Measurements from ENCODE around the gene IFNK. TPM values are rescaled to one million over a fixed set of nuclear protein-coding genes. Genes with fewer than 3 reads are reported as not detected.

Gene IFNK
- total and polyA plus RNA-seq, 9 donors = 0.16 to 0.22 TPM; not detected in 7

DNA sequence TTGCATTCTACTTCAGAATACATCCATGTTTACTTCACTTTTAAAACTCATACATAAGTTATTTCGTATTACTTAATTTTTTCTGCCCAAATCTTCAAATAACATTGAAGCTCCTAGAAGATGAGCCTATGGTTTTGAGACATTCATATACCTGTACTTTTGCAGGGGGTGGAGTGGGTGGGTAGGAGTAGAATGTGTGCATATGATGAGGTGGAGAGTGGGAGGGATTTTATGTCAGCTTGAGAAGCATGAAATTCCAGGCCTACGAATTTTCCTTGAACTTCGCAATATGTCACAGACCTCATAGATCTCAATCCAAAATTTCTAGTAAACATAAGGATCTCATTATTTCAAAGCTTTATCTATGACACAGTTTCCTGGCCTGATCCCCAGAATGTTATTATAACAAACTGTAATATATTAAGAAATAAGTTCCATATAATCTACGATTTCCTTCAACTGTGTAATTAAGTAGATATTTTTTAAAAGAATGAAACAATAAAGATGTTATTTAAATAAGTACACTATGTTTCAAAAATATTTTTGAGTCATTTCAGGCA lies 25.2 kb downstream of the IFNK start:
- no peaks in the 10 kb centered on the region for H3K9me3 ChIP-seq (replicated peaks; ENCODE audit: control insufficient read depth, low read depth, low read length)
- no peak overlapping the region for H3K4me3 ChIP-seq (ENCODE audit: low read length)
- whole genome bisulfite sequencing (ENCODE audit: insufficient coverage) = no CpG with 5 or more reads among the region's 4 CpGs
- peak; percentile 64 for DNase-seq
- H3K27ac ChIP-seq (ENCODE audit: low read length) = no peak overlapping the region
- no peaks in the 10 kb centered on the region for H3K27me3 ChIP-seq (ENCODE audit: control insufficient read depth, insufficient read depth, low read length)
- no peaks in the 10 kb centered on the region for H3K4me1 ChIP-seq (ENCODE audit: control insufficient read depth, insufficient read depth, low read length)
- peaks cover 20% of the 10 kb centered on the region for H3K36me3 ChIP-seq (ENCODE audit: control insufficient read depth, insufficient read depth, low read length)

DNA sequence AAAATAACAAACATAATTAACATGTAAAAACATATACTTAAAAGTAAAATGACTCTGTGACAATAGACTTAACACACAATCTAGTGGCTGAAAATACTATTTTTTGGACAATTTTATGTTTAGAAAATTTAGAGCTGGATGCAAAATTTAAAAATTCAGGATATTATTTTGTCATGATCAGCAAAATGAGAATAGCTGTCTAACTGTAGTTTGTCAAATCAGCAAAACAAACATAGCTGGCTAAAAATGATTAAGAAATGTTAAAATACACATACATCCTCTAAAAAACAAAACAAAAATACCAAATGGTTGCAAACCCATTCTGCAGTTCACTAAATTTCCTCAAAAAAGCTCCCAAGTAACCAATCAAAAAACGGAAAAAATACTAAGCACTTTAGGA lies 30.6 kb downstream of the IFNK start:
- no peak overlapping the region for H3K27ac ChIP-seq (ENCODE audit: low read length)
- H3K4me1 ChIP-seq (ENCODE audit: control insufficient read depth, insufficient read depth, low read length) = no peaks in the 10 kb centered on the region
- H3K27me3 ChIP-seq (ENCODE audit: control insufficient read depth, insufficient read depth, low read length) = no peaks in the 10 kb centered on the region
- no peak overlapping the region for H3K4me3 ChIP-seq (ENCODE audit: low read length)
- DNase-seq = no peak
- H3K36me3 ChIP-seq (ENCODE audit: control insufficient read depth, insufficient read depth, low read length) = peaks cover 21% of the 10 kb centered on the region
- no CpG with 5 or more reads among the region's 1 CpG for WGBS (ENCODE audit: insufficient coverage)
- no peaks in the 10 kb centered on the region for H3K9me3 ChIP-seq (replicated peaks; ENCODE audit: control insufficient read depth, low read depth, low read length)

DNA sequence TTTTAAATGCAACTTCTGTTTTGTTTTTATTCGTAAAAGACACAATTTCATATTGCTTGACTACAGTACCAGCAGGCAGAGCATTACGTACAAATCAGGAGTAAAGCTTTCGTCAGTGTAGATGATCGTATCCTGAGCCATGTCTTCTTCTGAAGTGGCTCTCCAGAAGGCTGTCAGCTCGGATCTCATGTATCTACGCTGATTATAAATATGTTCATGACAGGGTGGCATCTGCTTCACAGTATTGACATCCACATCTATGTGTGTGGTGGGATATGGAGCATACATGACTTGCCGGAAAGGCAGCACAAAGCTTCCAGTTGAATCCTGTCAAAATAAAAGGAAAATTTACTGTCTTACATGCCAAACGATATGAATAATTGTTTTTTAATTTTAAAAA lies 32.4 kb downstream of the IFNK start:
- Histone ChIP-seq H3K27ac (ENCODE audit: low read length) (no peak overlapping the region), H3K27me3 (ENCODE audit: control insufficient read depth, insufficient read depth, low read length) (no peaks in the 10 kb centered on the region), H3K4me1 (ENCODE audit: control insufficient read depth, insufficient read depth, low read length) (no peaks in the 10 kb centered on the region), H3K4me3 (ENCODE audit: low read length) (no peak overlapping the region), H3K9me3 (replicated peaks; ENCODE audit: control insufficient read depth, low read depth, low read length) (no peaks in the 10 kb centered on the region), H3K36me3 (ENCODE audit: control insufficient read depth, insufficient read depth, low read length) (peaks cover 15% of the 10 kb centered on the region)
- 83% methylated on average over 1 of the region's 8 CpGs for WGBS (ENCODE audit: insufficient coverage)
- no peak for DNase-seq

DNA sequence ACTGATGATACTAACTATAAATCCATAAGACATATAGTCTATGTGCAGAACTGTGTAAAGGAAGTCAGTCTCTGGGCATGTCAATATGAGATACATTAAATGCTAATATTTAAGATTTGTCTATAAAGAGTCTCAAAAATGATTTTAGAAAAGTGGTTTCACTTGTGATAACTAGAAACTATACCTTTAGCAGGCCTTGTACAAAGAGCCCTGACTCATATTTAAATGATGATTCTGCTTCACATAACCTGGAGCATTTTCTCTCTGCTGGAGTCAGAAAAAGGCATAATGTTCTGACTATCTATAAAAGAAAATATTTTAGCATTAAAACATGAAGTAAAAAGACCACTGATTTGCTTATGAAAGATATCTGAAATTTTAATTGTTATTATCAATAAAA lies 34.2 kb downstream of the IFNK start:
- no peak overlapping the region for H3K4me3 ChIP-seq (ENCODE audit: low read length)
- H3K9me3 ChIP-seq (replicated peaks; ENCODE audit: control insufficient read depth, low read depth, low read length) = no peaks in the 10 kb centered on the region
- no peaks in the 10 kb centered on the region for H3K4me1 ChIP-seq (ENCODE audit: control insufficient read depth, insufficient read depth, low read length)
- DNase-seq = no peak
- no peaks in the 10 kb centered on the region for H3K27me3 ChIP-seq (ENCODE audit: control insufficient read depth, insufficient read depth, low read length)
- H3K27ac ChIP-seq (ENCODE audit: low read length) = no peak overlapping the region
- H3K36me3 ChIP-seq (ENCODE audit: control insufficient read depth, insufficient read depth, low read length) = peaks cover 11% of the 10 kb centered on the region

DNA sequence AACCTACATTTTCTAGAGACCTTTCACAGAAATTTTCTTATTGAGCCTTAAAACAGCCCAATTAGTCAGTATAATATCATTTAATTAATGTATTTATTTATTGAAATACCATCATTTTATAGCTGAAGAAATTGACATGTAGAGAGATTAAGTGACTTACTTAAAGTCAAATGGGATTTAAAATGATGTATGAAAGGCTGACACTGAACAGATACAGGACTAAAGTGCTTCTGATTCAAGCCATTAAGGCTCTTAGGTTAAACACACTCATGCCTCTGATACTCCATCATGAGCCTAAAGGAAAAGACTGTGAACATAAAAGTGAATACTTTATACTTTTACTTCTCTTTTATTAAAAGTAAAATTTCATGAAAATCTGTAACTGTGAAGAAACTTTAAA lies 36.4 kb downstream of the IFNK start:
- H3K27ac ChIP-seq (ENCODE audit: low read length) = no peak overlapping the region
- no peaks in the 10 kb centered on the region for H3K9me3 ChIP-seq (replicated peaks; ENCODE audit: control insufficient read depth, low read depth, low read length)
- no peaks in the 10 kb centered on the region for H3K27me3 ChIP-seq (ENCODE audit: control insufficient read depth, insufficient read depth, low read length)
- no peak for DNase-seq
- H3K4me3 ChIP-seq (ENCODE audit: low read length) = no peak overlapping the region
- no peaks in the 10 kb centered on the region for H3K4me1 ChIP-seq (ENCODE audit: control insufficient read depth, insufficient read depth, low read length)
- H3K36me3 ChIP-seq (ENCODE audit: control insufficient read depth, insufficient read depth, low read length) = peaks cover 5% of the 10 kb centered on the region

DNA sequence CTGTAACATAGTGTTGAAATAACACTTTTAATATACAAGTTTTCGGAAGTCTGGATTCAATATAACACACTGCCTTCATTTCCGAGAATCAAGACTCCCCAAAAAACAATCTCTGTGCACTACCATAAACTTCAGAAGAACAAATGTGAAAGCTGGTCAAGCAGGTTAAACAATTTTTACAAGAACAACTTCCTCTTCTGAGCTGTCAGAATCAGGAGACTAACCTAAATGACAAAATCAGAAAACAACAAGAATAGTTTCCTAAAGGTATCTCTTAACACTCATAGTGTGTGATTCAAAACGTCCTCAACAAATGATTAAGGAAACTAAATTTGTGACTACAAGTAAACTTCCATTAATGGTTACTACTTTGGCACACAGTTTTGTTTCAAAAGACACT lies 37.6 kb downstream of the IFNK start:
- Histone ChIP-seq H3K4me3 (ENCODE audit: low read length) (no peak overlapping the region), H3K9me3 (replicated peaks; ENCODE audit: control insufficient read depth, low read depth, low read length) (no peaks in the 10 kb centered on the region), H3K27ac (ENCODE audit: low read length) (no peak overlapping the region), H3K36me3 (ENCODE audit: control insufficient read depth, insufficient read depth, low read length) (peaks cover 2% of the 10 kb centered on the region), H3K4me1 (ENCODE audit: control insufficient read depth, insufficient read depth, low read length) (no peaks in the 10 kb centered on the region), H3K27me3 (ENCODE audit: control insufficient read depth, insufficient read depth, low read length) (no peaks in the 10 kb centered on the region)
- no peak for DNase-seq
- no CpG with 5 or more reads among the region's 3 CpGs for WGBS (ENCODE audit: insufficient coverage)

DNA sequence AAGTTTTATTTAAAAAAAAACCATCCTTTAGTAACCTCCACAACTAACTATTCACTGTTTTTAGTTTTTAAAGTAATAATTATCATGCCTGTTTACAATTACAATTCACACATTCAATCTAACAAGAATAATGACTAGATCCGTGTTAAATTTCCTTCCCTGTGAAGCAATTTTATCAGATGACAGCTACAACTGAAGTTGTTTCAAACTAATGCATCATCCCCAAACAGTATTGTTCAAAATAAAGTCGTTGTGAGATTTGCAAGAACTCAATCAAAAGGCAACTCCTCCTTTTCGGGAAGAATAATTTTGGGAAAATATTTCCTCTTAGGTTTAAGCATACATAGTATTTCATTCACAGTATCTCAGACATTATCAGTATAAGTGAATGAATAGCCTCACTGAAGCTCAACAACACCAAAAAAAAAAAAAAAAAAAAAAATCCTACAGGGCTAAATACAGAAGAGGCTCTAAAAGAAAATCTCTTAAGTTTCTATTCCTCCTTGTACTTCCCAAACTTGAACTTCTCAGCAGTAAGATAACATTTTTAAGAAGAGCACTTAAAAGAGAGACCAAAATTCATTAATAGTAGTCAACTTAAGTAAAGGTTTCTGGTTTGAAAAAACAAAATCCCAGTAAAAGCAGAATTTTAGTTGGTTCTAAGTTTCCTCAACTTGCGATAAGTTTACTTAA lies 39.8 kb downstream of the IFNK start:
- no CpG with 5 or more reads among the region's 4 CpGs for WGBS (ENCODE audit: insufficient coverage)
- H3K36me3 ChIP-seq (ENCODE audit: control insufficient read depth, insufficient read depth, low read length) = peaks cover 2% of the 10 kb centered on the region
- DNase-seq = no peak
- H3K27ac ChIP-seq (ENCODE audit: low read length) = no peak overlapping the region
- H3K9me3 ChIP-seq (replicated peaks; ENCODE audit: control insufficient read depth, low read depth, low read length) = no peaks in the 10 kb centered on the region
- H3K4me1 ChIP-seq (ENCODE audit: control insufficient read depth, insufficient read depth, low read length) = no peaks in the 10 kb centered on the region
- H3K27me3 ChIP-seq (ENCODE audit: control insufficient read depth, insufficient read depth, low read length) = no peaks in the 10 kb centered on the region
- no peak overlapping the region for H3K4me3 ChIP-seq (ENCODE audit: low read length)

DNA sequence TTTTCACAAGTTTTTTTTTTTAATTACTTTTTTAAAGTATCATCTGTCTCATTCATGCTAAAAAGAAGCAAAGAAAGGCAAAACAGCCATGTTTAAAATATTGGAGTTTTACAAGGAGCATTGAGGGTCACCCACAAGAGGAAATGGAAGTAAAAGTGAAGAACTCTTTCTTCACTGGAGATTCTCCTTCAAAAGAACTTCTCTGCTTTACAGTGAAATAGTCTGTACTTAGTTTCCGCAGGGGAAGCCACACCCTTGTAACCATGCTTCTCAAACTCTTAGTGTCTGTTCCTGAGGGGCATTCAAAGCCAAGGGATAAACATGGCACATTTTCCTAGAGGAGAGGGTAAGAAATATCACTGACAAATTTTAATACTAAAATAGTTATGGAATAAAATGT lies 40.6 kb downstream of the IFNK start:
- Histone ChIP-seq H3K9me3 (replicated peaks; ENCODE audit: control insufficient read depth, low read depth, low read length) (no peaks in the 10 kb centered on the region), H3K36me3 (ENCODE audit: control insufficient read depth, insufficient read depth, low read length) (peaks cover 2% of the 10 kb centered on the region), H3K4me3 (ENCODE audit: low read length) (no peak overlapping the region), H3K4me1 (ENCODE audit: control insufficient read depth, insufficient read depth, low read length) (no peaks in the 10 kb centered on the region), H3K27ac (ENCODE audit: low read length) (no peak overlapping the region), H3K27me3 (ENCODE audit: control insufficient read depth, insufficient read depth, low read length) (no peaks in the 10 kb centered on the region)
- WGBS (ENCODE audit: insufficient coverage) = no CpG with 5 or more reads among the region's 1 CpG
- no peak for DNase-seq

DNA sequence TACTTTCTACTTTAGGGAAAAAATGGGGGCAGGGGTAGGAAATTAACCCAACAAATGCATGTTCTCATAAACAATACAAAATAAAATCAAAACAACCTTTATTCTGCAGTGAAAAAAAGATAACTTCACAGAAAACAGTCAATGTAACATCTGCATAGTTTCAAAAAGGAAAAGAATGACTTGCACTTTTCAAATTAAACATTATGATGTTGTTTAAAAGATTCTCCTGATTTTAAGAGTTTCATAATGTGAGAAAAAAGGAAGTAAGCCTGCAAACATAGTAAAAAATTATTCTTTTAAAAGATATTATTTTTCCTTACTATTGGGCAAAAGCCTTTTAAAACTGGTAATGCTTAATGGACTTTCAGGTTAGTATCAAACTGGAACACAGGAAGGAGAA lies 41.6 kb downstream of the IFNK start:
- Histone ChIP-seq H3K9me3 (replicated peaks; ENCODE audit: control insufficient read depth, low read depth, low read length) (no peaks in the 10 kb centered on the region), H3K4me3 (ENCODE audit: low read length) (no peak overlapping the region)

DNA sequence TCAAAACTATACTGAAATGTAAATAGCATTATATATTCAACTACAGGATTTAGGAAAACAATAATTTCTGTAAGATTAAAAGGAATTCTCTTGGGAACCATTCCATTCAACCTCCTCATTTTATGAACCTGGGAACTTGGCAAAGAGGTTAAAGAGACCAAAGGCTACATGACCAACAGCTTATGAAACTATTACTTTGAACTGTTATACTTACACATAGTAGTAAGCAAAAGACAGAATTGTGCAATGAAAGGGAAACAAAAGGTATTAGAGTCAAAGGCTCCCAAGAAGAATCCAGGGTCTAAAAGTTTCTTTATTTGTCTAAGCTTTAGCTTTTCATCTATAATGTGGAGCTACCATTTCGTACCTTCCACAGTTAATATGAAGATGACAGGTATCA lies 42.0 kb downstream of the IFNK start:
- no peak overlapping the region for H3K27ac ChIP-seq (ENCODE audit: low read length)
- H3K36me3 ChIP-seq (ENCODE audit: control insufficient read depth, insufficient read depth, low read length) = peaks cover 2% of the 10 kb centered on the region
- H3K4me3 ChIP-seq (ENCODE audit: low read length) = no peak overlapping the region
- no peaks in the 10 kb centered on the region for H3K4me1 ChIP-seq (ENCODE audit: control insufficient read depth, insufficient read depth, low read length)
- no CpG with 5 or more reads among the region's 1 CpG for WGBS (ENCODE audit: insufficient coverage)
- no peak for DNase-seq
- H3K9me3 ChIP-seq (replicated peaks; ENCODE audit: control insufficient read depth, low read depth, low read length) = no peaks in the 10 kb centered on the region
- H3K27me3 ChIP-seq (ENCODE audit: control insufficient read depth, insufficient read depth, low read length) = no peaks in the 10 kb centered on the region

More for the DNA sequence above, 41.6 kb downstream of the IFNK start:
- Histone ChIP-seq H3K4me1 (ENCODE audit: control insufficient read depth, insufficient read depth, low read length) (no peaks in the 10 kb centered on the region), H3K36me3 (ENCODE audit: control insufficient read depth, insufficient read depth, low read length) (peaks cover 2% of the 10 kb centered on the region), H3K27ac (ENCODE audit: low read length) (no peak overlapping the region), H3K27me3 (ENCODE audit: control insufficient read depth, insufficient read depth, low read length) (no peaks in the 10 kb centered on the region)
- DNase-seq = no peak

DNA sequence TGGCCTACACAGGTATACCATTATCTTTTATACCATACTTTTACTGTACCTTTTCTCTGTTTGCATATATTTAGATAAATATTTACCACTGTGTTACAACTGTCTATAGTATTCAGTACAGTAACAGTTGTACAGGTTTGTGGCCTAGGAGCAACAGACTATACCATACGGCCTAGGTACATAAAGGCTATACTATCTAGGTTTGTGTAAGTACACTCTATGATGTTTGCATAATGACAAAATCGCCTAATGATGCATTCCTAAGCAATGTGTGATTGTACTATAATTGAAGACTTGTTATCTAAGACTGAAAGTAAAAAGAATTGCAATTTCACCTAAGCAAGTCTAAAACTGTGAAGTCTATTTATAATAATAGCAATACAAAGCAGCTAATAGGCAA lies 45.3 kb downstream of the IFNK start:
- Histone ChIP-seq H3K9me3 (replicated peaks; ENCODE audit: control insufficient read depth, low read depth, low read length) (no peaks in the 10 kb centered on the region), H3K4me3 (ENCODE audit: low read length) (no peak overlapping the region), H3K27me3 (ENCODE audit: control insufficient read depth, insufficient read depth, low read length) (no peaks in the 10 kb centered on the region), H3K27ac (ENCODE audit: low read length) (no peak overlapping the region), H3K36me3 (ENCODE audit: control insufficient read depth, insufficient read depth, low read length) (no peaks in the 10 kb centered on the region), H3K4me1 (ENCODE audit: control insufficient read depth, insufficient read depth, low read length) (peaks cover 10% of the 10 kb centered on the region)
- DNase-seq = no peak
- no CpG with 5 or more reads among the region's 2 CpGs for WGBS (ENCODE audit: insufficient coverage)
